MG63 (cell line): ENCODE measurements around the gene DPH6. TPM values are rescaled to one million over a fixed set of nuclear protein-coding genes. Genes with fewer than 3 reads are reported as not detected.
"Not testable (repeated sequence)": the region's sequence is repeated elsewhere in the genome, so short reads cannot be mapped to it uniquely, and the experiment has no call there.

Experiments used
- DNase-seq: peaks from one replicate; pipeline ENCODE4 v3.0.0-alpha.2; 2020
- H3K27me3 ChIP-seq: fragments of 250-450 bp; sonication (Bioruptor Pico); 2 replicates; pipeline ENCODE4 v1.5.1; 2020; ENCODE audit warnings: mild to moderate bottlenecking, moderate library complexity
- H3K36me3 ChIP-seq: fragments of 250-450 bp; sonication (Bioruptor Pico); 2 replicates; pipeline ENCODE4 v1.5.1; 2020; ENCODE audit warnings: mild to moderate bottlenecking, moderate library complexity
- H3K4me3 ChIP-seq: fragments of 250-450 bp; sonication (Bioruptor Pico); 2 replicates; pipeline ENCODE4 v1.5.1; 2020; ENCODE audit warnings: mild to moderate bottlenecking, moderate library complexity
- H3K9me3 ChIP-seq: fragments of 250-450 bp; sonication (Bioruptor Pico); 2 replicates; pipeline ENCODE4 v1.5.1; 2020; ENCODE audit warnings: mild to moderate bottlenecking, moderate library complexity
- total RNA-seq: library from RNA; depleted of rRNA; stranded (reverse); fragments of >200 nt; shearing (Covaris generic); gene quantifications from 2 replicates; pipeline ENCODE4 v1.2.3, GENCODE V29; 2014; ENCODE audit warnings: low replicate concordance

The DPH6 gene
- total RNA-seq, 1 experiment from 2014 or later = 23.2 TPM

DNA sequence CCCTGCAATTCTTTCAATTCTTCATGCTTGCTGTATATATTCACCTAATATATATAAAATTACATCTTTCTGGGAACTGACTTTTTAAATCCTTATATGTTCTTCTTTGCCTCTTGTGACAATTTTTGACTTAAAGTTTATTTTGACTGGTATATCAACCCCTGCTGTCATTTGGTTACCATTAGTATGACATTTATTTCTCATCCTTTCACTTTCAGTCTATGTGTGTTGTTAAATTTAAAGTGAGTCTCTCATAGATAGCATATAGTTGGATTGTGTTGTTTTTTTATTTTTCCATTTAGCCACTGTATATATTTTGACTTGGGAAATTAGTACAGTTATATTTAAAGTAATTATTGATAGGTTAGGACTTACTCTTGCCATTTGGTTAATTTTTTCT is 194.9 kb downstream of the DPH6 start:
- H3K4me3 ChIP-seq = no peak overlapping the region
- H3K36me3 ChIP-seq = no peaks in the 10 kb centered on the region
- no peak for DNase-seq
- no peaks in the 10 kb centered on the region for H3K9me3 ChIP-seq
- no peaks in the 10 kb centered on the region for H3K27me3 ChIP-seq

DNA sequence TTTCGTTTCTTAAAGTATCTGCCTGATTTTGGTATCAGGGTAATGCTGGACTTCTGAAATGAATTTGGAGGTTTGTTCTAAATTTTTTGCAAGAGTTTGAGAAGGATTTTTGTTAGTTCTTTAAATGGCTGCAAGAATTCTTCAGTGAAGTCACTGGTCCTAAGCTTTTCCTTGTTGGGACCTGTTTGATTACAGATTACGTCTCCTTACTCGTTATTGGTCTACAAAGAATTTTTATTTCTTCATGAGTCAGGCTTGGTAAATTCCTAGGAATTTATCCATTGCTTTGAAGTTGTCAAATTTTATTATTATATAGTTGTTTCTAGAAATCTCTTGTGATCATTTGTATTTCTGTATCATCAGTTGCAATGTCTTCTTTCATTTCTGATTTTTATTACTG is 196.0 kb downstream of the DPH6 start:
- Histone ChIP-seq H3K36me3 (no peaks in the 10 kb centered on the region), H3K27me3 (no peaks in the 10 kb centered on the region), H3K9me3 (no peaks in the 10 kb centered on the region), H3K4me3 (no peak overlapping the region)
- DNase-seq = no peak

- DNase-seq = no peak
- no peaks in the 10 kb centered on the region for H3K36me3 ChIP-seq
- H3K27me3 ChIP-seq = no peaks in the 10 kb centered on the region
- H3K4me3 ChIP-seq = no peak overlapping the region
- no peaks in the 10 kb centered on the region for H3K9me3 ChIP-seq
Measured at GRCh38 chr15:35330916-35331315, 215.0 kb downstream of the DPH6 start.

DNA sequence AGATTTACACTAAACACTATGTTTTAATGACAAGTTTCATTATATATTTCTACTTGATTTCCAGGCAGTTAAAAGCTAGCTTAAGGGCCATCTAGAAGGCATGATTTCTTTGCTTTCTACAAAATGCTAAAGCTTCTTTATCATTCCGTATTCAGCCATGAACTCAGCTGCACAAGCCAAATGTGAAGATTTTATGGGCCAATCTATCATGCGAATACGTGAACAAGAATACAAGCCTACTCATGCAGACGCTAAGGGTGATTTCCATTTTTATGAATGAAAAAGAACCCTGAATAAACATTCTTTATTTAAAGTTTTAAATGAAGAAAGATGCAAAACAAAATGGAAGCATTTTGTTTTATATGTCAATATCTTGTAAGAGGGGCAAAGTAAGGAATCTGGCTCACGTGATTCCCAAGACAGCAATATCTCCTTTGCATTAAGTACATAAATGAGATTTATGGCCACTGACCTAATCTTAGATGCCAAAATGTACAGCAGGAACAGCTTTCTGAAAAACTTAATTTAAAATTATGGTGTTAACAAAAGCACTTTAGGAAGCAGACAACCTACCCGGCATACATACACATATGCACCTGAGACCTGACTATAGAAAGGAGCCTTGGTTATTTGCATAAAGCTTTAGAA is 215.8 kb downstream of the DPH6 start:
- H3K9me3 ChIP-seq = no peaks in the 10 kb centered on the region

DNA sequence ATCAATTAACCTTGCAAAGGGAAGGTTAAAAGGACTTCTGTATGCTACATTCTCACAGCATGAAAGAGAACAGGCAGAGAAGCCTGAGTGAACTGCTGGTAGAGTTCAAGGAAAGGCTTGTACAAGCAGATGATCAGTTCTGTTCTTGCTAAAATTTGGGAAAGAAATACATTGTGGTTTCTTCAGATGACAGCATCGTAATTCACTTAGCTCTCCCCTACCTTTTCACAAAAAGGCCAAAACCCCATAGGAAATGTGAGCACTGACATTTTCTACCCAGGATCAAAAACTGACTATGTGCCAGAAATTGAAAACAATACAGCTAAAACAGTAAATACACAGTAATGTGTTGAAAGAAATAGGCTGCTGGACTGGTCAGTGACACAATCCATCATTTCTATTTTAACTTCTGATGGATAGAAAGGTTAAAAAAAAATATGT is 216.4 kb downstream of the DPH6 start:
- no peaks in the 10 kb centered on the region for H3K36me3 ChIP-seq
- no peaks in the 10 kb centered on the region for H3K27me3 ChIP-seq
- H3K4me3 ChIP-seq = no peak overlapping the region
- H3K9me3 ChIP-seq = no peaks in the 10 kb centered on the region
- DNase-seq = no peak

More for the DNA sequence above, 215.8 kb downstream of the DPH6 start:
- Histone ChIP-seq H3K4me3 (no peak overlapping the region), H3K36me3 (no peaks in the 10 kb centered on the region), H3K27me3 (no peaks in the 10 kb centered on the region)
- DNase-seq = no peak

DNA sequence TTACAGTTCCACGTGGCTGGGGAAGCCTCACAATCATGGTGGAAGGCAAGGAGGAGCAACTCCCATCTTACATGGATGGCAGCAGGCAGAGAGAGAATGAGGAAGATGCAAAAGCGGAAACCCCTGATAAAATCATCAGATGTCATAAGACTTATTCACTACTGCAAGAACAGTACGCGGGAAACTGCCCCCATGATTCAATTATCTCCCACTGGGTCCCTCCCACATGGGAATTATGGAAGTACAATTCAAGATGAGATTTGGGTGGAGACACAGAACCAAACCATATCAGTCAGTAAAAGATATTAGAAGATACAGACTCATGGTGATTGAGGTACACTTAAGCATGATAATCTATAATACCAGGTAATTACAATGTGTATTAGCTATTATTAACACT is 217.1 kb downstream of the DPH6 start:
- H3K4me3 ChIP-seq, H3K36me3 ChIP-seq, H3K9me3 ChIP-seq, H3K27me3 ChIP-seq, DNase-seq: not testable (repeated sequence)

DNA sequence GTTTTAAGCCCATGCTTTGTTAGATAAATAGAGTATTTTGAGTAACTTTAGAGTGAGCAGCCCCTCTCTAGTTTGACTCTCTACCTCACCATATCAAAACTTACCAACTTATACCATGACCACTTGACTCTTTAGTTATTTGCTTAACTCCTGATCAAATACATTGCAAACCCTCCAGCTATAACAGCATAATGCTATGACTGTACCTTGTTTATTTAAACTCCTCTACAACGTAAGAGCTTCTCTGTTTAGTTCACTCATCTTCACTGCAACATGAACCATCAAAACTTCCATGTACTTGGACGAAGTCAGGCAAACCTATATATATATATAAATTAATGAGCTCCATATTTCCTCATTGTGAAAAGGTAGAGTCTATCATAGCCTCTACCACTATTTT is 218.2 kb downstream of the DPH6 start:
- no peak for DNase-seq
- no peak overlapping the region for H3K4me3 ChIP-seq
- no peaks in the 10 kb centered on the region for H3K9me3 ChIP-seq
- no peaks in the 10 kb centered on the region for H3K36me3 ChIP-seq
- H3K27me3 ChIP-seq = no peaks in the 10 kb centered on the region

GRCh38 chr15:35325374-35325941 is 220.5 kb downstream of the DPH6 start:
- H3K27me3 ChIP-seq = no peaks in the 10 kb centered on the region
- H3K9me3 ChIP-seq = no peaks in the 10 kb centered on the region
- H3K4me3 ChIP-seq = no peak overlapping the region
- no peak for DNase-seq
- H3K36me3 ChIP-seq = no peaks in the 10 kb centered on the region

GRCh38 chr15:35323141-35323540 is 222.8 kb downstream of the DPH6 start:
- Histone ChIP-seq H3K9me3 (no peaks in the 10 kb centered on the region), H3K36me3 (no peaks in the 10 kb centered on the region), H3K27me3 (no peaks in the 10 kb centered on the region), H3K4me3 (no peak overlapping the region)
- DNase-seq = no peak

DNA sequence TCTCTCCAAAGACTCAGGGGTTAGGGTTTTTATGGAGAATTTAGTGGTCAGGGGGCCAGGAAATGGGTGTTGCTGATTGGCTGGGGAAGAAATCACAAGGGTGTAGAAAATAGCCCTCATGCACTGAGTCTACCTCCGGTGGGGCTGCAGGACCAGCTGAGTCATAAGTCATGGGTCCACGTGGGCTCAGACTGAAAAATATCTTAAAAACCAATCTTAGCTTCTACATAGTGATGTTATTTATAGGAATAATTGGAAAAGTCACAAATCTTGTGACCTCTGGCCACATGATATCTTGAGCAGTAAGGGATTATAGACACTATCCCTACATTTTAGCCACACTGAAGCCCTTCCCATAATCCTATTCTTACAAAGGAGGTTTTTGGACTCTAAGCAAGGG is 224.0 kb downstream of the DPH6 start:
- H3K36me3 ChIP-seq = no peaks in the 10 kb centered on the region
- no peaks in the 10 kb centered on the region for H3K9me3 ChIP-seq

GRCh38 chr15:35320911-35321310 is 225.1 kb downstream of the DPH6 start:
- no peak overlapping the region for H3K4me3 ChIP-seq
- no peaks in the 10 kb centered on the region for H3K36me3 ChIP-seq
- no peak for DNase-seq
- H3K9me3 ChIP-seq = no peaks in the 10 kb centered on the region
- no peaks in the 10 kb centered on the region for H3K27me3 ChIP-seq

More for the DNA sequence above, 224.0 kb downstream of the DPH6 start:
- H3K27me3 ChIP-seq = no peaks in the 10 kb centered on the region
- no peak overlapping the region for H3K4me3 ChIP-seq
- no peak for DNase-seq
